ENCODE data around the gene AARSD1.
"Not testable (repeated sequence)": the region's sequence is repeated elsewhere in the genome, so short reads cannot be mapped to it uniquely, and the experiment has no call there.

AARSD1 gene

GRCh38 chr17:42964161-42964932 lies at the start of gene AARSD1:
Gene AARSD1 (minus strand): TSS chr17:42964454. CDS start chr17:42964440, 14 bp downstream.
- peak; percentile 73 to 81 for DNase-seq (ENCODE audit: low read depth in 1 of 2, low spot score in 1 of 2)

- no peak for DNase-seq (ENCODE audit: low read depth in 1 of 2, low spot score in 1 of 2)
Observed at GRCh38 chr17:43013296-43013695, 49.0 kb upstream of the AARSD1 start.

- DNase-seq (ENCODE audit: low read depth in 1 of 2, low spot score in 1 of 2), result no peak
Observed at GRCh38 chr17:43011728-43012472, 47.6 kb upstream of the AARSD1 start.

DNA sequence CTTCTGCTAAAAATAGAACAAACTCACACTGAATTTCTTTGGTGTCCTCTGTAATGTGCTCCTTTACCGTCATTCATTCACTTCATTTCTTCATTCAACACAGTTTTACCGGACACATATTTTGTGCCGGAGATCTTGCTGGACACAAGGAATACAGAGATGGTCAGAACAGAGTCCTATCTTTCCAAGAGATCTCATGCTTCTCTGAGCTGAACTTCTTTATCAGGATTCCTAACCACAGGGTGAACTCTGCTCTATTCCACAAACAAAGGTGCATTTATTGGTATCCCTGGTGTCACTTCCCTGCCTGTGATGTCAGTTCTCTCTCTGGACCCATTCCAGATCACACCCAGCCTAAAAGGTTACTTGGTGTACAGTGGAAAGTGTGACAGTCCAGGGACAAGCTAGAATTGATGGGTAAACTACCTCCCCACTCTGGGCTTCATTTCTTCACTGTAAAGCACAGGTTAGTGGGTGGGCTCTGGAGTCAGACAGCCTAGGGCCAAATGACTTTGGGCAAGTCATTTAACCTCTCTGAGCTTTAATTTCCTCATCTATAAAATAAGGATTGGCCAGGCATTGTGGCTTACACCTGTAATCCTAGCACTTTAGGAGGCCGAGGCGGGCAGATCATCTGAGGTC lies 46.5 kb upstream of the AARSD1 start:
- DNase-seq (ENCODE audit: low read depth in 1 of 2, low spot score in 1 of 2), result no peak

DNA sequence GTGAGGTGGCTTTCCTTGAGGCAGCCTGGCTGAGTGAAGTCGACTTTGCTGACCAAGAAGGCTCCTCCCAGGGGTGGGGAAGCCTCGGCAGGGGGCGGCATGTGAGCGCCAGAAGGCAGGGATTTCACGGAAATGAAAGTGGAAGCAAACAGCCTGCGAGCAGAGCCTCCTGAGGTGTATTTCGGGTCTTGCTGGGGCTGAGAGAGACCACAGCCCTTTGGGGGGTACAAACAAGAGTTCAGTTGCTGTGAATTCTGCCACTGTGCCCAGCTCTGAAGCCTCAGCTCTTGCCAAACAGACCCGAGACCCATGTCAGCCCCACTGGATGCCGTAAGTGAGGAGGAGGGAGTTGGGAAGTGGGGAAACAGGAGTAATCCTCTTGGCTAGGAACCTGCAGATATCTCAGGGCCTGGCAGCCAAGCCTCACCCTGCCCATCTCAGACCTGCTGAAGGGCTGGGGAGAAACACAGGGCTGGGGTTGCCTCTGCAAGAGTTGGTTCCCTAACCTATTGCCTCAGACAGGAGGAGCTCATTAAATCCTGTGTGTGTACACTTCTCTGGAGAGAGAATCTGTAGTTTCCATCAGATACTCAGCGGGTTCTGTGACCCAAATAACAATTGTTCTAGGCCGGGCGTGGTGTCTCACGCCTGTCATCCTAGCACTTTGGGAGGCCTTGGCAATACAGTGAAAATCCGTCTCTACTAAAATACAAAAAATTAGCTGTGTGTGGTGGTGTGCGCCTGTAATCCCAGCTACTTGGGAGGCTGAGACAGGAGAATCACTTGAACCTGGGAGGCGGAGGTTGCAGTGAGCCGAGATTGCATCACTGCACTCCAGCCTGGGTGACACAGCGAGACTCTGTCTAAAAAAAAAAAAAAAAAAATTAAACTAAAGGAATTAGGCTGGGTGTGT lies 42.6 kb upstream of the AARSD1 start, which contains the start of gene IFI35:
IFI35 (plus strand) TSS at position 146 of the 913 bp plus-strand sequence; CDS start at position 310, 164 bp downstream.
- peak; percentile 68 to 77 for DNase-seq (ENCODE audit: low read depth in 1 of 2, low spot score in 1 of 2)

GRCh38 chr17:43003542-43004172 lies 39.4 kb upstream of the AARSD1 start:
- no peak for DNase-seq (ENCODE audit: low read depth in 1 of 2, low spot score in 1 of 2)

- DNase-seq (ENCODE audit: low read depth in 1 of 2, low spot score in 1 of 2), result not testable (repeated sequence)
Observed at GRCh38 chr17:43000894-43001293, 36.6 kb upstream of the AARSD1 start.

DNA sequence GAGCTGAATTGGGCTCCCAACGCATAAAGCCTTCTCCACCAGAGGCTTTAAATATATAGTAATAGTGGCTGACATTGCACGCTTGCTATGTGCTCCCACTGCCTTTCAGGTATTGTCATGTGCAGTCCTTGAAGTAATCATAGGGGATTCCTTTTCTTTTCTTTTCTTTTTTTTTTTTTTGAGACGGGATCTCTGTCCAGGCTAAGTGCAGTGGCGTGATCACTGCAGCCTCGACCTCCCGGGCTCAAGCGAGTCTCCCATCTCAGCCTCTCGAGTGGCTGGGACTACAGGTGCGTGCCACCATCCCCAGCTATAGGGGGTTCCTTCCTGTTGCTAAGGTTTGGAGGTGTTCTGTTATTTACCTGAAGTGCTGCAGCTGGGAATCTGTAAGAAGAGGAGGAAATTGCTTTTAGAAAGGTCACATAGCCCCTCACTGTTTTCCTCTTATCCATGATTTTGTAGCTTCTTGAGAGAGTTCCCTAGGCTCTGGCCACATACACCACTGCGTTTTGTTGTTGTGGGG lies 34.8 kb upstream of the AARSD1 start:
- no peak for DNase-seq (ENCODE audit: low read depth in 1 of 2, low spot score in 1 of 2)

DNA sequence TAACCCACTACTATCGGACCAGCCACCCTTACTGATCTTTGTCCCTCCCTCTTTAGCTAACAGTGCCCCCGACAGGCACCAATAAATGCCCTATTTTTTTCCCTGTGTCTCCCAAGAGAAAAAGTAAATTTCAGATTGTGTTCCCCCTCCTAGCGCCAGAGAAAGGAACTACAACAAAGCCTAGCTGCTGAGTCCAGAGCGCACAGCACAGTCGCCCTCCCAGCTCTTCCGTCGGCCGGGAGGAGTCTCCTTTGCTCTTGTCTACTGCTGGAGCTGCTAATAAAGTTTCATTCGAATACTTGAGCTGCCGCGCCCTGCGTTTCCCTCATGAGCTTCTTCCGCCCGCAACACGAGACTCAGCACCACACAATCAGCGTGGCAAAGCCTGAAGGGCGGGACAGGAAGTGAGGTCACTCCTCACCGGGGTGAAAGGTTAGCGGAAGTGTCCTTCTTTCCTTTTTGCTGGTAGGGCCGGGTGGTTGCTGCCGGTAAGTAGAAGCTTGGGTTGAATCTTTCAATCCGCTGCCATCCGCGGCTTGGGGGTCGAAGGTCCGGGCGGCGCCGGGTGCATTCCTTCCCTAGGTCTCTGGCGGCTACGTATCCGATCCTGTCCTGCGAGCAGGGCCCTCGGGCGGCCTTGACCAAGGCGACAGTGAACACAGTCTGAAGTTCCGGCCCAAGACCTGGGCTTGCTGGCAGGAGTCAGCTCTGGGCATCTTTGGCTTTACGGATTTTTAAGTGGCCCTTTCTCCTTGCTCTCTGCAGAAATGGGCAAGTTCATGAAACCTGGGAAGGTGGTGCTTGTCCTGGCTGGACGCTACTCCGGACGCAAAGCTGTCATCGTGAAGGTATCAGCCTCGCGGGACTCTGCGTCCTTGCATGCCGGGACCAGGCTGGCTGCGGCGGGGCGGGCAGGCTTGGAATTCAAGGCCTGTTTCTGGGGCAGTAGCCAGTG lies 34.0 kb upstream of the AARSD1 start, which contains the start of gene RPL27:
RPL27 (plus strand) TSS at position 436 of the 955 bp plus-strand sequence; CDS start at position 768, 332 bp downstream.
- peak; percentile 93 for DNase-seq (ENCODE audit: low read depth in 1 of 2, low spot score in 1 of 2)

DNA sequence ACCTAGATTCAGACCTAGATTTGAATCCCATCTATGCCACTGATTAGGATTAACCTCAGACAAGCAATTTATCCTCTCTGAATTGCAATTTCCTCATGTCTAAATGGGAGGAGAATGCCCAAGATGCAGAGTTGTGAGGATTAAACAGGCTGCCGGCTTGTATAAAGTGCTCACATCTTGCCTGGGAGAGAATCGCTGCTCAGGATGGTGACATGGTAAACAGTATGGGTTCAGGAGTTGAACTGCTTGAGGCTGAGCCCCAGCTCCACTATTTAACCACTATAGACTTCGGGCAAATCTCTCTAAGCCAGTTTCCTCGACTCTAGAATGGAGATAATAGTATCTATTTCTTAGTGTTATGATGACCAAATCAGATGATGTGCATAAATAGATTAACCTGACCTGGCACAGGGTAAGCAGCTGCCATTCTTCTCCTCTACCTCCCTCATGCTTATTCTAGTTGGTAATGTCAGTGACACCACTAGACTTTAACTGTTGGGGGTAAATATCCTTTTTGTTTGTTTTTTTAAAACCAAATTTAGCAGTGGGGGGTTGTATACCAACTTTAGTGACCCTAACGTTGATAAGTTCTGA lies 33.2 kb upstream of the AARSD1 start:
- DNase-seq (ENCODE audit: low read depth in 1 of 2, low spot score in 1 of 2), result no peak

DNA sequence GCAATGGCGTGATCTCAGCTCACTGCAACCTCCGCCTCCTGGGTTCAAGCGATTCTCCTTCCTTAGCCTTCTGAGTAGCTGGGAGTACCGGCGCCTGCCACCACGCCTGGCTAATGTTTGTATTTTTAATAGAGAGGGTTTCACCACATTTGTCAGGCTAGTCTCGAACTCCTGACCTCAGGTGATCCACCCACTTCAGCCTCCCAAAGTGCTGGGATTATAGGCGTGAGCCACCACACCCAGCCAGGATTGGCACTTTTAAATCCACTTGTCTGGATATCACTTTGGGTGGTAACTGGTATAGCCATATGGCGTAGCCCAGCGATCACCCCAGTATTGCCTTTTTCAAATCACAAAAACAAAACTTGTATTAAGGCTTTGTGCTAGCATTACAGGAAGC lies 29.7 kb upstream of the AARSD1 start:
- DNase-seq (ENCODE audit: low read depth in 1 of 2, low spot score in 1 of 2), result not testable (repeated sequence)

DNA sequence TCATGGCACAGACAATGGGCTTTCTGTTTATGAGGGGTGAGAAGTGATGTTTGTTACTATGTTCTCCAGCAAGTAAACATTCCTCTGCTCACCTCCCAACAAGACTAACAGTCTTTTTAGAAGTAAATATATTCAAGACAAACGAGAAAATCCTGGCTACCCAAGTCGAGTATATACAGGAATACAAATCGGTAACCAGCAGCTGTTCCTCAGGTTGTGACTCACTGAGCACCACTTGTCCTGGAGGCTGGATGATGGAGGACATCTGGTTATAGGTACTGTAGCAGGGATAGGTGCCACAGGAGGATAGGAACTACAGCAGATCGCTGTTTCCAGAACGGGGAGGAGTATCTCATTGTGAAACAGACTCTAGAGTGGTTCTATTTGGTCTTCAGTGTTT lies 28.6 kb upstream of the AARSD1 start:
- no peak for DNase-seq (ENCODE audit: low read depth in 1 of 2, low spot score in 1 of 2)

DNA sequence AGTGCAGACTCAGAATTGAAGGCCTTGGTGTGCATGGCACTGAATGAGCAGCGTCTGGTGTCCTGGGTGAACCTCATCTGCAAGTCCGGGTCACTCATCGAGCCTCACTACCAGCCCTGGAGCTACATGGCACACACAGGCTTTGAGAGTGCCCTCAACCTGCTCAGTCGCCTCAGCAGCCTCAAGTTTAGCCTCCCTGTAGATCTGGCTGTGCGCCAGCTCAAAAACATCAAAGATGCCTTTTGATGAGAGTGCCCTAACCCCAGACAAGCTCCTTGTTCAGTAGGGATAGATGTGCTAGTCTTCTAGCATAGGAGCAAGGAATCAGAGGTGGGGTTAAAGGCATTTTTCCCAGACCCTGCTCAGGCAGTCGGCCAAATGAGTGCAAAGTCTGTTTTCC lies 27.2 kb upstream of the AARSD1 start:
- DNase-seq (ENCODE audit: low read depth in 1 of 2, low spot score in 1 of 2), result no peak

GRCh38 chr17:42989726-42990652 lies 25.7 kb upstream of the AARSD1 start:
- no peak for DNase-seq (ENCODE audit: low read depth in 1 of 2, low spot score in 1 of 2)

DNA sequence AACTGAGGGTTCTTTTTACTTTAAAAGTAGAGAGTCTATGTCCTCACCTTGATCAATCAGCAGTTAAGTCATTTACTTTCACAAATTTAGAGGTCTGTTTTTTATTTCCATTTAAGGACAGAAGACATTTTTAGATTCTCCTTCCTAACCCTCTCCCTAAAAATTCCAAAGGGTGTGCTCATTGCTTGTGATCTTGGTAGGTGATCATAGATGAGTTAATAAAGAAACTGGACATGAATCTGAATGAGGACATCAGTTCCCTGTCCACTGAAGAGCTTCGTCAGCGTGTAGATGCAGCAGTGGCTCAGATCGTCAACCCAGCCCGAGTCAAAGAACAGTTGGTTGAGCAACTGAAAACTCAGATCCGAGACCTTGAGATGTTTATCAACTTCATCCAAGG lies 24.9 kb upstream of the AARSD1 start:
- DNase-seq (ENCODE audit: low read depth in 1 of 2, low spot score in 1 of 2), result no peak

DNA sequence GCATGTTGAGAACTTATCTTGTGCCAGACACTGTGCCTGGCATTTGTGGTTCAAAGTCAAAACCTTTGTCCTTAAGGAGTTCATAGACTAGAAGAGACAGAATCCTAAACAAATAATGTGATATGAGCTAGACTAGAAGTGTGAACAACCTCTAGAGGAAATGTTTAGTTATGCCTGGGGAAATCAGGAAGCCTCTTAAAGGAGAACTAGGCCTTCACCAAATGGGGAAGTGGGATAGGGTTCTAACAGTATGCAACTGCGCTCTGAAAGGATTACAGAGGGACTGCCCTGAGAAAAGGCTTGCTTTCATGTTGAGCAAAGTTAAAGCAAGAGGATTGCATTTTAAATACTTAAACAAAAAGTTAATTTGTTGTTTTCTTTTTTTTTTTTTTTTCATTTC lies 21.0 kb upstream of the AARSD1 start:
- DNase-seq (ENCODE audit: low read depth in 1 of 2, low spot score in 1 of 2), result no peak

DNA sequence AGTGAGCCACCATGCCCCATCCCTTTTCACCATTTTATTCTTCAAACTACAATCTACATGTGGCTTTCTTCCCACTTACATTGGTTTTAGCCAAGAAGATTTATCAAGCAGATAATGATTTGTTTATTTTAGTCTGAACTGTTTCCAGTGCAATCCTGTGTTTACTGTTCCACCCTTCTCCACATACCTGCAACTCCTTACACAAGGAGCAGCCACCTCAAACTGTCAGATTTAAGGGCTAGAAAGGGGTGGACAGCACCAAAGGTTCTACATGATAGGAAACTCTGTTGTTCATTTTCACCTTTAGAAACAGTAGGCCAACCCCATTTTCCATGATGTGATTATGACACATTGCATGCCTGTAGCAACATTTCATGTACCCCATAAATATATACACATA lies 18.0 kb upstream of the AARSD1 start:
- DNase-seq (ENCODE audit: low read depth in 1 of 2, low spot score in 1 of 2), result no peak
